WI38 (cell line): ENCODE data around the gene CS.
"Not testable (repeated sequence)": the region's sequence is repeated elsewhere in the genome, so short reads cannot be mapped to it uniquely, and the experiment has no call there.

Source experiments
- H3K4me3 ChIP-seq: 2 replicates; pipeline ENCODE4 v1.5.1; 2011; ENCODE audit warnings: low read depth, mild to moderate bottlenecking, control low read depth, low read length
- CTCF ChIP-seq: IDR thresholded peaks from 2 replicates; pipeline ENCODE4 v1.5.1; 2012; ENCODE audit warnings: low read depth, mild to moderate bottlenecking, control low read depth, low read length

CS gene

GRCh38 chr12:56299853-56300643, at the start of gene CS:
CS (minus strand) TSS chr12:56300330; CDS start chr12:56300201, 129 bp downstream.
- no peak for TF ChIP-seq CTCF
- peak within 1 kb of the TSS; percentile 91 for H3K4me3 ChIP-seq

DNA sequence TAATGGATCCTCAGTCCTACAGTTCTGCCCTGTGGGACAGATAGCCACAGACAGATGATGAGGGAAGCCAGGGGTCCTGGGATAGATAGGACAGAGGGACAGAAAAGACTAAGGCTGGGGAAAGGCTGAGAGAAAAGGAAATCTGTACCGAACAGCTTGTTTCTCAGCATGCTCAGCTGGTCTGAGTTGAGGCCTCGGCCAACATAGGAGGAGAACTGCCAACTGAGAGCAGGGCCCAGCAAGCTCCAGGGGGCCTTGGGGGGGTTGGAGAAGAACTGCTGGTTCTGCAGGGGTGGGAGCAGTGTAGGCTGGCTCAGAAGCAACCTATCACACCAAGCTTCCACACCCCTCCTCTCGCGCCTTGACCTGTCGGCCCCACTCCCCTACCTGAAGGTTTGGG, 48.6 kb upstream of the CS start:
- no peak overlapping the region for H3K4me3 ChIP-seq
- no peak for TF ChIP-seq CTCF

DNA sequence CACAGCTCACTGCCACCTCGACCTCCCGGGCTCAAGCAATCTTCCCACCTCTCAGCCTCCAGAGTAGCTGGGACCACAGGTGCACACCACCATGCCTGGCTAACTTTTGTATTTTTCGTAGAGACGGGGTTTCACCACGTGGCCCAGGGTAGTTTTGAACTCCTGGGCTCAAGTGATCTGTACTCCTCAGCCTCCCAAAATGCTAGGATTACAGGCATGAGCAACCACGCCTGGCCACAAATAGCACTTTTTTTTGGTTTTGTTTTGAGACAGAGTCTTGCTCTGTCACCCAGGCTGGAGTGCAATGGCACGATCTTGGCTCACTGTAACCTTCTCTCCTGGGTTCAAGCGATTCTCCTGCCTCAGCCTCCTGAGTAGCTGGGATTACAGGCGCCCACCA, 47.1 kb upstream of the CS start:
- not testable (repeated sequence) for H3K4me3 ChIP-seq

GRCh38 chr12:56346675-56347074, 46.5 kb upstream of the CS start:
- TF ChIP-seq CTCF: no peak

DNA sequence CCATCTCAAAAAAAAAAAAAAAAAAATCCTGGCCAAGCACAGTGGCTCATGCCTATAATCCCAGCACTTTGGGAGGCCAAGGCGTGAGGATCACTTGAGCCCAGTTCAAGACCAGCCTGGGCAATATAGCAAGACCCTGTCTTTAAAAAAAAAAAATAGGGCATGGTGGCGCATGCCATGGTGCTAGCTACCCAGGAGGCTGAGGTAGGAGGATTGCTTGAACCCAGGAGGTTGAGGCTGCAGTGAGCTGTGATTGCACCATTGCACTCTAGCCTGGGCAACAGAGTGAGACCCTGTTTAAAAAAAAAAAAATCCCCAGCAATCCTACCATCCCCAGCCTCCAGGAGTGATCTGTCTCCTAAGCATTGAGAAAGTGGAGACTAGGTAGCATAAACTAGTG, 42.2 kb upstream of the CS start:
- not testable (repeated sequence) for H3K4me3 ChIP-seq

More at GRCh38 chr12:56346675-56347074, 46.5 kb upstream of the CS start:
- no peak overlapping the region for H3K4me3 ChIP-seq

- H3K4me3 ChIP-seq: no peak overlapping the region
- no peak for TF ChIP-seq CTCF
These were observed 41.5 kb upstream of the CS start for GRCh38 chr12:56341616-56342015.

- no peak overlapping the region for H3K4me3 ChIP-seq
- no peak for TF ChIP-seq CTCF
These were observed 39.0 kb upstream of the CS start for GRCh38 chr12:56339158-56339422.

GRCh38 chr12:56338308-56339157, 38.4 kb upstream of the CS start, which contains the start of gene IL23A:
IL23A (plus strand) TSS chr12:56338884; CDS start chr12:56339045, 161 bp downstream.
- TF ChIP-seq CTCF: no peak
- H3K4me3 ChIP-seq: no peak within 1 kb of the TSS
